ENCODE results near the gene PTPRE.
A peak's percentile ranks its signal among the peaks of the same experiment; 100 is the strongest.

PTPRE gene

GRCh38 chr10:128025437-128025836 is 118.5 kb downstream of the PTPRE start:
- no peak for ATAC-seq (ENCODE audit: low read depth)
- Histone ChIP-seq H3K9me3 (ENCODE audit: severe bottlenecking) (no peaks in the 10 kb centered on the region), H3K27ac (ENCODE audit: poor library complexity, severe bottlenecking) (no peak overlapping the region)

DNA sequence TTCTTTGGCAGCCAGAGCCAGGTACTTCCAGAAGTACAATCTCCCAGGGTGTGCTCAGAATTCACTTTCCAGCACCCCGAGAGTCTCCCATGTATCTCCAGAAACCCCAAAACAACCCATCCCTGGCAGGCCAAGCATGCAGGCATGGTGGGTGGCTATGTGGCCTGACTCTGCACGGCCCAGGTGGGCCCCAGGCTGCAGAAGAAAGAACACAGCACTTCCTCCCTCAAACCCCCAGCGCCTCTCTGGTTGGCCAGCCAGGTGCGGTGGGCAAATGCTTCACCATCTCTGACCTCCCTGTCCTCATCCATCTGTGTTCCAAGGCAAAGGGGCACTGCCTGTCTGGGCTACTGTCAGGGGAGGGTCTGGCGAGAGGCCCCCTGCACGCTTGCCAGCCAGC is 119.0 kb downstream of the PTPRE start:
- no peak for DNase-seq (ENCODE audit: low spot score)
- ATAC-seq (ENCODE audit: low read depth) = no peak
- H3K4me3 ChIP-seq (ENCODE audit: severe bottlenecking) = no peak overlapping the region
- no peaks in the 10 kb centered on the region for H3K9me3 ChIP-seq (ENCODE audit: severe bottlenecking)
- no peaks in the 10 kb centered on the region for H3K4me1 ChIP-seq (ENCODE audit: insufficient read depth, poor library complexity, severe bottlenecking)
- H3K27ac ChIP-seq (ENCODE audit: poor library complexity, severe bottlenecking) = no peak overlapping the region
- no peak for TF ChIP-seq CTCF (IDR thresholded peaks at IDR 0.05; ENCODE audit: poor library complexity, severe bottlenecking)
- H3K36me3 ChIP-seq (ENCODE audit: low read depth) = no peaks in the 10 kb centered on the region
- no peaks in the 10 kb centered on the region for H3K27me3 ChIP-seq (ENCODE audit: insufficient read depth, poor library complexity, severe bottlenecking)

More at GRCh38 chr10:128025437-128025836, 118.5 kb downstream of the PTPRE start:
- no peak for DNase-seq (ENCODE audit: low spot score)
- Histone ChIP-seq H3K4me1 (ENCODE audit: insufficient read depth, poor library complexity, severe bottlenecking) (no peaks in the 10 kb centered on the region), H3K27me3 (ENCODE audit: insufficient read depth, poor library complexity, severe bottlenecking) (no peaks in the 10 kb centered on the region), H3K4me3 (ENCODE audit: severe bottlenecking) (no peak overlapping the region), H3K36me3 (ENCODE audit: low read depth) (no peaks in the 10 kb centered on the region)
- TF ChIP-seq CTCF (IDR thresholded peaks at IDR 0.05; ENCODE audit: poor library complexity, severe bottlenecking) = no peak

GRCh38 chr10:128026615-128027300 is 119.9 kb downstream of the PTPRE start:
- ATAC-seq (ENCODE audit: low read depth) (no peak), DNase-seq (ENCODE audit: low spot score) (no peak)
- no peaks in the 10 kb centered on the region for H3K9me3 ChIP-seq (ENCODE audit: severe bottlenecking)
- H3K4me1 ChIP-seq (ENCODE audit: insufficient read depth, poor library complexity, severe bottlenecking) = no peaks in the 10 kb centered on the region
- no peaks in the 10 kb centered on the region for H3K36me3 ChIP-seq (ENCODE audit: low read depth)
- H3K27me3 ChIP-seq (ENCODE audit: insufficient read depth, poor library complexity, severe bottlenecking) = no peaks in the 10 kb centered on the region
- TF ChIP-seq CTCF (IDR thresholded peaks at IDR 0.05; ENCODE audit: poor library complexity, severe bottlenecking) = no peak
- no peak overlapping the region for H3K4me3 ChIP-seq (ENCODE audit: severe bottlenecking)
- H3K27ac ChIP-seq (ENCODE audit: poor library complexity, severe bottlenecking) = no peak overlapping the region

GRCh38 chr10:128027306-128027705 is 120.4 kb downstream of the PTPRE start:
- no peaks in the 10 kb centered on the region for H3K36me3 ChIP-seq (ENCODE audit: low read depth)
- no peaks in the 10 kb centered on the region for H3K4me1 ChIP-seq (ENCODE audit: insufficient read depth, poor library complexity, severe bottlenecking)
- no peaks in the 10 kb centered on the region for H3K27me3 ChIP-seq (ENCODE audit: insufficient read depth, poor library complexity, severe bottlenecking)
- no peak overlapping the region for H3K4me3 ChIP-seq (ENCODE audit: severe bottlenecking)
- no peak for TF ChIP-seq CTCF (IDR thresholded peaks at IDR 0.05; ENCODE audit: poor library complexity, severe bottlenecking)
- ATAC-seq (ENCODE audit: low read depth) = no peak
- peak; percentile 6 for DNase-seq (ENCODE audit: low spot score)
- no peaks in the 10 kb centered on the region for H3K9me3 ChIP-seq (ENCODE audit: severe bottlenecking)
- no peak overlapping the region for H3K27ac ChIP-seq (ENCODE audit: poor library complexity, severe bottlenecking)

DNA sequence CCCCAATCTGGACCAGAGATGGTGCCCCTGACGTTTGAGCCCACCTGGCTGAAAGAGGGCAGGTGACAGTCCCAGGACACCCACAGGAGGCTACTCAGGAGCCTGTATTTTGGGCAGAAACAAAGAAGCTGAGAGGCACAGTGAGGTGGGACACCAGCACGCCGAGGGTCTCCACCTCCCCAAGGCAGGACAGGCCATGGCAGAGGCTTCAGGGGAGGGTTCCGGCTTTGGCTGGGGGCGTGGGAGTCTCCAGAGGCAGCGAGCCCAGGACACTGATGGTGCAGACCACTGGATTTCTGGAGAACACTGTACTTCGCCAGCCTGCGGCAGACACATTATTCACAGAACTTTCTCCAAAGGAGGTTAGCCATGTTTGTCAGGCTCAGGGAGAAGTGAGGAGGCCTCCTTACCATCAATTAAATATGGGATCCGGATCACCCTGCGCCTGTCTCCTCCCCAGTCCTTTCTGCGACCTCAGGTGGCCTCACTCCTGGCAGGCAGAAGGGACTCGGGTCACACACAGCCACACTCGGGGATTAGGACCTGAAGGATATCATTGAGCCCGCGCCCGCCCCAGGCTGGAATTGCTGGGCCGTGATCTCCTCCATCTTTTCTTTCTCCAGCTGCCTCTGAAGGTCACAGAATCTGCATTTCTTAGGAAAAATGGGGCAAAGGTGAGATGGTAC is 121.1 kb downstream of the PTPRE start:
- DNase-seq (ENCODE audit: low spot score) (peak; percentile 39), ATAC-seq (ENCODE audit: low read depth) (no peak)
- no peaks in the 10 kb centered on the region for H3K36me3 ChIP-seq (ENCODE audit: low read depth)
- no peaks in the 10 kb centered on the region for H3K27me3 ChIP-seq (ENCODE audit: insufficient read depth, poor library complexity, severe bottlenecking)
- H3K4me3 ChIP-seq (ENCODE audit: severe bottlenecking) = no peak overlapping the region
- no peaks in the 10 kb centered on the region for H3K4me1 ChIP-seq (ENCODE audit: insufficient read depth, poor library complexity, severe bottlenecking)
- H3K27ac ChIP-seq (ENCODE audit: poor library complexity, severe bottlenecking) = no peak overlapping the region
- no peaks in the 10 kb centered on the region for H3K9me3 ChIP-seq (ENCODE audit: severe bottlenecking)
- TF ChIP-seq CTCF (IDR thresholded peaks at IDR 0.05; ENCODE audit: poor library complexity, severe bottlenecking) = no peak
